HG03280 (cell line): ENCODE results near the gene KCNQ2.
"Not testable (repeated sequence)": the region's sequence is repeated elsewhere in the genome, so short reads cannot be mapped to it uniquely, and the experiment has no call there.

Source experiments
- ATAC-seq: cut with Tn5 transposase; IDR thresholded peaks from one replicate; pipeline ENCODE4 v1.9.1; 2021; ENCODE audit warnings: mild to moderate bottlenecking, moderate library complexity; ENCODE audit not compliant: unreplicated experiment

The KCNQ2 gene

GRCh38 chr20:63491078-63491477 lies 18.6 kb upstream of the KCNQ2 start:
- ATAC-seq = no peak

- no peak for ATAC-seq
These were observed 18.0 kb upstream of the KCNQ2 start for GRCh38 chr20:63490416-63490815.

- ATAC-seq = no peak
These were observed 16.1 kb upstream of the KCNQ2 start for GRCh38 chr20:63488315-63489251.

- ATAC-seq = no peak
These were observed 15.4 kb upstream of the KCNQ2 start for GRCh38 chr20:63487781-63488241.

GRCh38 chr20:63487116-63487764 lies 14.8 kb upstream of the KCNQ2 start:
- no peak for ATAC-seq

GRCh38 chr20:63486300-63486855 lies 13.9 kb upstream of the KCNQ2 start:
- ATAC-seq = no peak

GRCh38 chr20:63484651-63485403 lies 12.4 kb upstream of the KCNQ2 start:
- no peak for ATAC-seq

- no peak for ATAC-seq
These were observed 11.8 kb upstream of the KCNQ2 start for GRCh38 chr20:63484236-63484635.

GRCh38 chr20:63483834-63484233 lies 11.4 kb upstream of the KCNQ2 start:
- no peak for ATAC-seq

GRCh38 chr20:63482021-63482587 lies 9.6 kb upstream of the KCNQ2 start:
- no peak for ATAC-seq

GRCh38 chr20:63481503-63481902 lies 9.0 kb upstream of the KCNQ2 start:
- no peak for ATAC-seq

GRCh38 chr20:63479695-63480419 lies 7.4 kb upstream of the KCNQ2 start:
- not testable (repeated sequence) for ATAC-seq

GRCh38 chr20:63478346-63479302 lies 6.2 kb upstream of the KCNQ2 start:
- no peak for ATAC-seq

- ATAC-seq = no peak
These were observed 5.5 kb upstream of the KCNQ2 start for GRCh38 chr20:63477944-63478343.

- ATAC-seq = no peak
These were observed 4.7 kb upstream of the KCNQ2 start for GRCh38 chr20:63477061-63477616.

- no peak for ATAC-seq
These were observed 2.8 kb upstream of the KCNQ2 start for GRCh38 chr20:63475209-63475608.

- no peak for ATAC-seq
These were observed 1.3 kb upstream of the KCNQ2 start for GRCh38 chr20:63473555-63474449.
